ENCODE measurements around the gene SFT2D1.

DNA sequence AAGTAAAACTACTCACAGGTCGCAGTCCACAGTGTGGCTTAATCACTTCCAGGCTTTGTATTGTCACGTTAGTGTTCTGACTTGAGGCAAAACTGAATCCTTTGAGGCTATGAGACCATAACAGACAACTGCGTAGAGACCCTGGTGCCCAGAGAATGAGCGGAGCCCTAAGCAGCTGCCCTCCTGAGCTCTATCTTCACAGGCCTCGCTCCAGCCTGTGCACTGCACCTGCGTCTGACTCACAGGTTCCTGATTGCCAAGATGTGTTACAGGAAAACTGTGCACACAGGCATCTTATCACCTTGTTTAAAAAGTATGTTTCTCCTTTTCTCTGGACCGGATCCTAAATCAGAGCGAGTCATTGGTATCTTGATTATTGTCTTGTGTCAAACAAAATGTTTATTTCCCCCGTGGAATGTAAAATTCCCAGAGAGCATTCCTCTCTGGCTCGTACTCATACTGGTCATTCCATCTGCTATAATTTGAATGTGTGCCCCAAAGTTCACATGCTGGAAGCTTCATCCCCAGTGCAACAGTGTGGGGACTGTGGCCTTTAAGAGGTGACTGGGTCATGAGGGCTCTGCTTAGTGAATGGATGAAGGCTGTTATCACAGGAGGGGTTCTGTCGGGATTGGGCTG is 59.8 kb downstream of the SFT2D1 start:
- TF ChIP-seq CTCF (IDR thresholded peaks at IDR 0.05) (no peak), POLR2AphosphoS5 (IDR thresholded peaks at IDR 0.05; ENCODE audit: low read depth, low read length) (no peak), SIN3A (IDR thresholded peaks at IDR 0.05; ENCODE audit: borderline replicate concordance, insufficient read depth, low read depth, low read length) (no peak)
- TF ChIP-seq, protein P1, sequence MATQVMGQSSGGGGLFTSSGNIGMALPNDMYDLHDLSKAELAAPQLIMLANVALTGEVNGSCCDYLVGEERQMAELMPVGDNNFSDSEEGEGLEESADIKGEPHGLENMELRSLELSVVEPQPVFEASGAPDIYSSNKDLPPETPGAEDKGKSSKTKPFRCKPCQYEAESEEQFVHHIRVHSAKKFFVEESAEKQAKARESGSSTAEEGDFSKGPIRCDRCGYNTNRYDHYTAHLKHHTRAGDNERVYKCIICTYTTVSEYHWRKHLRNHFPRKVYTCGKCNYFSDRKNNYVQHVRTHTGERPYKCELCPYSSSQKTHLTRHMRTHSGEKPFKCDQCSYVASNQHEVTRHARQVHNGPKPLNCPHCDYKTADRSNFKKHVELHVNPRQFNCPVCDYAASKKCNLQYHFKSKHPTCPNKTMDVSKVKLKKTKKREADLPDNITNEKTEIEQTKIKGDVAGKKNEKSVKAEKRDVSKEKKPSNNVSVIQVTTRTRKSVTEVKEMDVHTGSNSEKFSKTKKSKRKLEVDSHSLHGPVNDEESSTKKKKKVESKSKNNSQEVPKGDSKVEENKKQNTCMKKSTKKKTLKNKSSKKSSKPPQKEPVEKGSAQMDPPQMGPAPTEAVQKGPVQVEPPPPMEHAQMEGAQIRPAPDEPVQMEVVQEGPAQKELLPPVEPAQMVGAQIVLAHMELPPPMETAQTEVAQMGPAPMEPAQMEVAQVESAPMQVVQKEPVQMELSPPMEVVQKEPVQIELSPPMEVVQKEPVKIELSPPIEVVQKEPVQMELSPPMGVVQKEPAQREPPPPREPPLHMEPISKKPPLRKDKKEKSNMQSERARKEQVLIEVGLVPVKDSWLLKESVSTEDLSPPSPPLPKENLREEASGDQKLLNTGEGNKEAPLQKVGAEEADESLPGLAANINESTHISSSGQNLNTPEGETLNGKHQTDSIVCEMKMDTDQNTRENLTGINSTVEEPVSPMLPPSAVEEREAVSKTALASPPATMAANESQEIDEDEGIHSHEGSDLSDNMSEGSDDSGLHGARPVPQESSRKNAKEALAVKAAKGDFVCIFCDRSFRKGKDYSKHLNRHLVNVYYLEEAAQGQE (IDR thresholded peaks at IDR 0.05; ENCODE audit: insufficient read depth in 1 of 2, low read depth in 2 of 2, low read length in 1 of 2): no peak

Measured in Panc1 (cell line).